NCI-H1436 treated with DMSO at 0.1 percent for 48 hours (cell line): ENCODE data around the gene APLF.
"Not testable (repeated sequence)": the region's sequence is repeated elsewhere in the genome, so short reads cannot be mapped to it uniquely, and the experiment has no call there.

Experiments
- DNase-seq: peaks from one replicate; lab custom pipeline; 2025; lab: John Stamatoyannopoulos, UW

The APLF gene

DNA sequence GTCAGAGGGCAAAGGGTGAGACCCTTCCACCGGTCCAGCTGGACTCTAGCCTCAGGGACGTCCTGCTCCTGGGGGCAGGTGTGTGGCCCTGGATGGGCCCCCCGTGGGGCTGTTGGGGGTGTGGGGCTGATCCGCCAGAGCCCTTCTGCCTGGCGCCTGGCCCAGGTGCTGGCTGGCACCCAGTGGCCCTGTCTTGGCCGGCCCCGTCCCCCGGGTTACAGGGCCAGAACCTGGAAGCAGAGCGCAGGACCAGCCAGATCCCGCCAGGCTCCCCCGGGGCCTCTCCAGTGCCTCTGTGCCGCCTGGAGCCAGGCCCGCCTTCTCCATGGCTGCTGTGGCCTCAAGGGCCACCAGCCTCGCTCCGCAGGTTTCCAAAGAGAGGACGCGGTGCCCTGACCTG, 62.3 kb downstream of the APLF start:
- not testable (repeated sequence) for DNase-seq

DNA sequence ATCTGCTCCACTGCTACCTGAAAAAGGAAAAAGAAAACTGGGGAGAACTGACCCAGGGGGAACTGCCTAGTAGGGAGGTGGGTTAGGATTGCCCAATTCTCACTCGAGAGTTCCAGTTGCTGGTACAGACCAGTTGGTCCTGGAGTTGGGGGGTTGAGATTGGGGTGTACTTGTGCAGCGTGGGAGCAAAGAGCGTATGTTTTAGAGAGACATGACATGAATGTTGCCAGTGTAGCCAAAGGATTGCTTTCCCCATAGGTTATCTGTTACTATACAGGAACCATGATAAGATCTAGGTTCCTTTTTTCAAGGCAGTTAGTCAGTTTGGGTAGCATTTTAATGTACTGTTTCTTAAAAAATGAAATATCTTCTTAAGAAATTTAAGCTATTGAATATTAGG, 68.6 kb downstream of the APLF start:
- no peak for DNase-seq

DNA sequence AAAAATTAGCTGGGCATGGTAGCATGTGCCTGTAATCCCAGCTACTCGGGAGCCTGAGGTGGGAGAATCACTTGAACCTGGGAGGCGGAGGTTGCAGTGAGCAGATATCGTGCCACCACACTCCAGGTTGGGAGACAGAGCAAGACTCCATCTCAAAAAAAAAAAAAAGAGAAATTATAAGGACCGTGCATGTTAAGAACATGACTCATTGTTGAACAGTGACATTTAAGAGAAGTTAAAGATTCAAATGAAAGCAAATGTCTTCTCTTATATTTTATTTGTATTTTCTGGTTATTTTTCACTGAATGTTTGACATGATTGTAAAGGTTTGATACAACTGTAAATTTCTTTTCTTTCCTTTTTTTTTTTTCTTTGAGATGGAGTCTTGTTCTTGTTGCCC, 69.6 kb downstream of the APLF start:
- DNase-seq: no peak

DNA sequence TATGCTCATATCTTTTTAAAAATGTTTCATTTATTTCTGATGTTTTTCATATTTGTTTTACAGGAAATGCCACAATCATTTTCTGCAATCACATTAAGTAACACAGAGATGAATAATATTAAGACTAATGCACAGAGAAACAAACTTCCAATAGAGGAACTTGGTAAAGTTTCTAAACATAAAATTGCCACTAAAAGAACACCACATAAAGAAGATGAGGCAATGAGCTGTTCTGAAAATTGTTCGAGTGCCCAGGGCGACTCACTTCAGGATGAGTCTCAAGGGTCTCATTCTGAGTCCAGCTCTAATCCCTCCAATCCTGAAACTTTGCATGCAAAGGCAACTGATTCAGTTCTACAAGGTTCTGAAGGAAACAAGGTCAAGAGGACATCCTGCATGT, 70.4 kb downstream of the APLF start:
- no peak for DNase-seq

DNA sequence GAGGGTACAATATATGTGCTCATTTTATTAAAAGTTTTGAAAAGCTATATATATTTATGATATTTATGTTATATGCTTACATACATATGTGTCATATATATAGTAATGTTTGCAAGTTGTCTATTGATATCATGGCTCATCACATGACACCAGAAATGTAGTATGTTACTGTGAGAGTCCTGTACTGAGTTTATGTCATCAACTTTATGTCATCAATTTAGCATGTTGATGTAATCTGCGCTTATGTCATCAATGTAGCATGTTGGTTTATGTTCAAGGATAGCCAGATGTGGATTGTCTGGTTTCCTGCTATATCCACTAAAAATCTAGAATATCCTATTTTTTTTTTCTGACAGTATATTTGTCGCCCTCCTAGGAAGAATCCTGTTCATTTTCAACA, 77.4 kb downstream of the APLF start:
- DNase-seq: no peak

DNA sequence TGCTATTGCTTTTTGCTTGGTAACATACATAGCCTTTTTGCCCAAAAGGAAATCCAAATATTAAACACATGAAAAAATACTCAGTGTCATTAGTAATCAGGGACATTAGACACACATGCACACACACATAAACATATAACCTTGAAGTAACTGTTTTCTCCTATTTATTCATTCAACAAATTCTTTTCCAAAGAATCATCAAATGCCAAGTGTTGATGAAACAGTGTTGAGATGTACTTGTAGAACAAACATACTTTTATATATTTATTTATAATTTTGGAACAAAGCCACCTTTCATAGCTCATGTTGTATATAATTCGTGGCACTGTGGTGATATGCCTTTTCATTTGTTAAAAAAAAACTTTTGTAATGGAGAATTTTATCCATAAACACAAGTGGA, 81.0 kb downstream of the APLF start:
- no peak for DNase-seq

DNA sequence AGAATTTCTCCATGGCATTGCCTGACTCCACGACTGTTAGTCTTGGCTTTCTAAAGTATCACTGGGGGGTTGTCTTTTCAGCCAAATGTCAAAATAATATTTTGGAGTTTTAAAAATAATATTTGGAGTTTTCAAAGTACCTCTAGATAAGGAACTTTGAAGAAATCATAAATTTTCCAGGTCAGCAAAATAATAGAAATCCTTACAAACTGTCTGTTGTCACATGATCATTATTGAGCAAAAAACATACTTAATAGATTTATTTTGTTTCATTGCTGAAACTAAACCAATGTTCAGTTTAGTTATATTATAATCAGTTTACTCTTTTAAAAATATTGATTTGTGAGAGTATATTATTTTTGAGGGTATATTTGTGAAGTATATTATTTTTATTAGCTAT, 85.7 kb downstream of the APLF start:
- no peak for DNase-seq

DNA sequence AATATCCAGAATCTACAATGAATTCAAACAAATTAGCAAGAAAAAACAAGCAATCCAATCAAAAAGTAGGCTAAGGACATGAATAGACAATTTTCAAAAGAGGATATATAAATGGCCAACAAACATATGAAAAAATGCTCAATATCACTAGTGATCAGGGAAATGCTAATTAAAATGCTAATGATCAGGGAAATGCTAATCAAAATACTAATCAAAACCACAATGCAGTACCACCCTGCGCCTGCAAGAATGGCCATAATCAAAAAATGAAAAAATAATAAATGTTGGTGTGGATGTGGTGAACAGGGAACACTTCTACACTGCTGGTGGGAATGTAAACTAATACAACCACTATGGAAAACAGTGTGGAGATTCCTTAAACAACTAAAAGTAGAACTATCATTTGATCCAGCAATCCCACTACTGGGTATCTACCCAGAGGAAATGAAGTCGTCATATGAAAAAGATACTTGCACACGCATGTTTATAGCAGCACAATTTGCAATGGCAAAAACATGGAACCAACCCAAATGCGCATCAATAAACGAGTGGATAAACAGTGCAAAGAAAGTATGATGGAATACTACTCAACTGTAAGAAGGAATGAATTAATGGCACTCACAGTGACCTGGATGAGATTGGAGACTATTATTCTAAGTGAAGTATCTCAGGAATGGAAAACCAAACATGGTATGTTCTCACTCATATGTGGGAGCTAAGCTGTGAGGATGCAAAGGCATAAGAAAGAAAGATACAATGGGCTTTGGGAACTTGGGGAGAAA, 88.2 kb downstream of the APLF start:
- DNase-seq: not testable (repeated sequence)

DNA sequence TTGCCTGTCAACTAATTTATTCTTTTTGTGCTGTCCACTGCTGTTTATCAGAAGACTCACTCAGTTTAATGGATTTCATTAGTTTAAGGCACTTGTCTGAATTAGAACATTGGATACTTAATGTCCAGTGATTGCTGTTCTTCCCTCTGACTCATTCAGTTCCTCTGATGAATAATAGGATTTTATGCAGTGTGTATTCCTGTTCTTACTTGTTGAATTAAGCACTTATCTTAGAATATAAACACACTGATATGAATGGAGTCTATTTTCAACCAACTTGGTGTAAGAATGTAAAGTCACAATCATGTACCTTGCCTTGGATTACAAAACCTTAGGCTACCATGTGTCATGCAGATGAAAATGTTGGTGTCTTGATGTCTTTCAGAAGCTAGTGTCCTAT, 89.0 kb downstream of the APLF start:
- DNase-seq: no peak

DNA sequence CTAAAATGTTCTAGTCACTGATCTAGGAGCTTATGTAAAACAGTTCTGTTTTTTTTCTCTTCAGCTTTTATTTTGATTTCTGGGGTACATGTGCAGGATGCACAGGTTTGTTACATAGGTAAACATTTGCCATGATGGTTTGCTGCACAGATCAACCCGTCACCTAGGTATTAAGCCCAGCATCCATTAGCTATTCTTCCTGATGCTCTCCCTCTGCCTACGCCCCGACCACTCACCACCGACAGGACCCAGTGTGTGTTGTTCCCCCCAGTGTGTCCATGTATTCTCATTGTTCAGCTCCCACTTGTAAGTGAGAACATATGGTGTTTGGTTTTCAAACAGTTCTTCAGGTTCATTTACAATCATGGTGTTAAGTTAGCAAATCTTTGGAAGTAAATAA, 91.2 kb downstream of the APLF start:
- DNase-seq: no peak

DNA sequence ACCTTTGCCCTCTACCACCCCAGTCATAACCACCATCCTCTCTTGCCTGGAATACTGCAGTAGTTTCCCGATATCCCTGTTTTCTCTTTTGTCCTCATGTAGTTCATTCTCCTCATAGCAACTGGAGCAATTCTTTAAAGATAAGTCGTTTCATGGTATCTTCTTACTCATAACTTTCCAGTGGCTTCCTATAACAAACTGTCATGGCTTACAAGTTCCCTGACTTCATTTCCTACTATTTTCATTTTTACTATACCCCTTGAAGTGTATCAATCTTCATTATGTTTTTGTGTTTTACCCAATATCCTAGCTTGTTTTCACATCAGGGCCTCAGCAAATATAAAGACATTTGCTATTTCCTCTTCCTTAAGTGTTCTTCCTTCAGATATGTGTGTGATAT, 92.3 kb downstream of the APLF start:
- DNase-seq: no peak

DNA sequence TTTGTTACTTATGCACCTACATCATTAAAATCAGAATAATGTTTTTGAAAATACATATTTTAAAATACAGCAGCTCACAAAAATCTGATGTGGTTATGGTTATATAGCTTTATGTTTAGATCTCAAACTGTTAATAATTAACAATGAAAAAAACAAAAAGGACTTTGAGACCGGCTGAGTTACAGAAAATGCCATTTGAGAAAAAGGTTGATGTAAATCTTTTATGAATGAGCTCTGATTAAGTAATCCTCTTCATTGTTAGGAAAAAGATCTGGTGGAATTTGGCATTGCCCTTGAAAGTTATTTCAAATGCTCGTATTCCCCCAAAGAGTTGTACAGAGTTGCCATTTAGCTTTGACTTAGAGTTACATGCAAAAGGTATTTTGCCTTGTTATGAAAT, 93.2 kb downstream of the APLF start:
- no peak for DNase-seq

DNA sequence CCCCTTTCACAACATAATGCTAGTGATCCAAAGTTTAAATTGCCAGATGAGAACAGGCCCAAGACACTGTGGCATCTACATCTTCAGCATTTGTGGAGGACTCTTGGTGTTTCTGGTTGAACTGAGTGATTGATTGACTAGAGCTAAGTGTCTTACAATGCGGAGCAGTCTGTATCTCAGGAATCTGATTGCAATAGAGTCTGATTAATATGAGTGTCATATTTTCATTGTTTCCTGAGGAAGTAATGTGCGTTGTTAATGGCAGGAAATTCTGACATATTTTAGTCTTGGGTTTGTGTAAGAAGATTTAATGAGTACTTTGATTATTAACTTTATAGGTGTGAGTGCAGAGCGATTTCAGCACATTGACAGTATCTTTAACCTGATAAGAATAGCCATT, 94.0 kb downstream of the APLF start:
- DNase-seq: no peak

DNA sequence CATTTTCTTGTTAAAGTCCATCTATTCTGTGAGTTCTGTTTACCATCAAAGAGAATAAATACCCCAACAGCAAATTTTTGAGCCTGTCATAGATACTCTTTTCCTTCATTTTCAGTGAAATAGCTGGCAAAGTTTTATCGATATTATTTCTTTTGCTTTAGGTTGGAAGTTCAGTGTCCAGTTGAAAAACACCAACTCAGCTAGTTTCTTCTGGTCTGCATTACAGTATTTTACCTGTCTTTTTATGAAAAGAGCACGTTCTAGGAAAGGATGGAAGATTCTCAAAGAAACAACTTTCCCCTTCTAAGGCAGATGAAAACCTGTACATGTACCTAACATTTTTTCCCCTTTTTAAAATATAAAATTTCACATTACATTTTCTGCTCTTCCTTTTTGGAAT, 95.5 kb downstream of the APLF start:
- no peak for DNase-seq

DNA sequence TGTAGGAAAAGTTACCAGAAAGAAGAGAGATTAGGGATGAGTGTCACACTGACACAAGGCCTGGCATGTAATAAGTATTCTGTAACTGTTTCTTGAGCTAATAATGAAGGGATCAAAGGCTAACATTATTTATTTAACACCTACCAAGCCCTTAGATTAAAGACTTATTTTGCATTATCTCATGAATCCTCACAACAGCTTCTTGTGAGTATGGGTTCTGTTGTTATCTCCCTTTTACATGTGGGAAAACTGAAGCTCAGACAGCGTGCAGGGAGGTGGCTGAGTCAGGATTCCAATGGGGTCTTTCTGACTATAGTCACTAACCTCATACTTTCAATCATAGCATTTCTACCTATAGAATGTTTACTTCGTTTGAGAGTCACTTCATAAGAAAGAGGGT, 97.0 kb downstream of the APLF start:
- no peak for DNase-seq

DNA sequence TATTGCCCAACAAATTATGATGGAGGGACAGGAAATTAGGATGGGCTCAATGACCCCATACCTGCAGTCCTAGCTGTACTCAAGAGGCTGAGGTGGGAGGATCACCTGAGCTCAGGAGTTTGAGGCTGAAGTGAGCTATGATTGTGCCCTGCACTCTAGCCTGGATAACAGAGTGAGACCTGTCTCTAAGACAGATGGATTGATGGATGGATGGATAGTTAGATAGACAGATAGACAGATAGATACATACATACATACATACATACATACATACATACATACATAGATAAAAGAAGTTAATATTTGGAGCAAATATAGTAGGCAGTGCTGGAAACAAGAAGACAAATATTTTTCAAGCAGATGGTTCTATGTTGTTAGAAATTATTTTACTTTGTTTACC, 97.9 kb downstream of the APLF start:
- no peak for DNase-seq

DNA sequence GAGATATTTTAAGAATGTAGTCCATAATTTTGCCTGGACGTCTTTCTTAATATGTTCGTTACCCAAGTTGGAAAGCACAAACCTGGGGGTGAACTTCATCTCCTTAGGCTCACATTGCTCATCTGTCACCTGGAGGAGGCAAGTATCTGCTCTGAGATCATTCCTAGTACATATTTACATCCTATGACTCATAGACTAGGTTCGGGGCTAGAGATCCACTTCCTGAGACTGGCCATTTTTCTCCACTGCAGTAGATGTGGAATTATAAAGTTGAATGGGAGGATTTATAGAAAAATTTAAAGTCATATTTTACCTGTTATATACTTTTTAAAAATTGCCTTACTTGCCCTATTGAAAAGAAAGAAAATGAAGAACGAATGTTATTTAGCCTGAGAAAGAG, 98.5 kb downstream of the APLF start:
- no peak for DNase-seq

DNA sequence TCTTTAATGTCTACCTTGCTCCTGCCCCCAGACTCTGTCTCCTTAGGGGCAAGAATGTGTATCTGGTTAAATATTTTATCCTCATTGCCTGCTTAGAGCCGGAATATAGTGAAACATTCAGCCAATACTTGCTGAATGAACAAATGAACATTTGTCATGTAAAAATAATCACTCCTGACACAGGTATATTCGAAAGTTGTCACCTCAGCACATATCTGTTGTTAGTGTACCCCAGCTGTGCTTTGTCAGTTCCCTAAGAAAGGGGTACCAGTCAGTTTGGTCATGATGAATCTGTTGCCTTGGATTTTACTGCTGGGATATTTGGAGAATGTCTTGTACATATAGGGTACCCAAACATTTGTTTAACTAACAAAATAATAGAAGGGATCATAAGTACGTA, 99.0 kb downstream of the APLF start:
- DNase-seq: no peak

DNA sequence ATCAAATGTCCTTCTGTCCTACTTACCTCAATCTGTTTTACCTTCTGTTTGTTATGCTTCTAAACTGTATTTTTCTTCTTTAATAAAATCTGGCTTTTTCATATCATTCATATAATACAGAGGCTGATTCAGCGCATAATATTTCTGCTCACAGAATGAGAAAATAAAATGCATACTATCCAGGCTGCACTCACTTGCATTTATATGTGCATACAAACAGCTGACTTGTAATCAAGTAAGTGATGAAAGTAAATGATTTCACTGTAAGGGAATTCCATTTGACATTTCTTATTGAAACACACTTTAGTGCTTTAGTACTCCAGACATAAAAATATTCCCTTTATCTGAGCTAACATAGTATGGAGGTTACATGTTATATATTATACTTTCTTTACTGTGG, 100.7 kb downstream of the APLF start:
- DNase-seq: no peak

DNA sequence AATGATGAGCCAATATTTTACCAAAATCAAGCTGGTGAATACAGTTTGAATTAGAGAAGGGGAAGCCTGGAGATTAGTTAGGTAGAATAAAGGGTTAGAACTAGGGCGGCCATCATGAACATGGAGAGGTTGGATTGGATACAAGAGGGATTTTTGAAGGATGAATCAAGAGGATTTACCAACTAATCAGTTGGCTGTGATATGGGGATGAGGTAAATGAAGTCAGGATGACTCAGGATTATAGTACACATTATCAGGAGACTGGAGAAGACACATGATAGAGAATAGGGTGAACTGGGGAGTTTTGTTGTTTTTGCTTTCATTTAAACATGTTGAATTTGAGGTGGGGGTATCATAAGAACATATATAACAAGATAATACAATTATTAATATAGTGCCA, 102.2 kb downstream of the APLF start:
- no peak for DNase-seq

DNA sequence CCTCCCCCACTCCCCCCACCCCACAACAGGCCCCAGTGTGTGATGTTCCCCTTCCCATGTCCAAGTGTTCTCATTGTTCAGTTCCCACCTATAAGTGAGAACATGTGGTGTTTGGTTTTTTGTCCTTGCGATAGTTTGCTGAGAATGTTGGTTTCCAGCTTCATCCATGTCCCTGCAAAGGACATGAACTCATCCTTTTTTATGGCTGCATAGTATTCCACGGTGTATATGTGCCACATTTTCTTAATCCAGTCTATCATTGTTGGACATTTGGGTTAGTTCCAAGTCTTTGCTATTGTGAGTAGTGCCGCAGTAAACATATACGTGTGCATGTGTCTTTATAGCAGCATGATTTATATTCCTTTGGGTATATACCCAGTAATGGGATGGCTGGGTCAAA, 103.0 kb downstream of the APLF start:
- not testable (repeated sequence) for DNase-seq

DNA sequence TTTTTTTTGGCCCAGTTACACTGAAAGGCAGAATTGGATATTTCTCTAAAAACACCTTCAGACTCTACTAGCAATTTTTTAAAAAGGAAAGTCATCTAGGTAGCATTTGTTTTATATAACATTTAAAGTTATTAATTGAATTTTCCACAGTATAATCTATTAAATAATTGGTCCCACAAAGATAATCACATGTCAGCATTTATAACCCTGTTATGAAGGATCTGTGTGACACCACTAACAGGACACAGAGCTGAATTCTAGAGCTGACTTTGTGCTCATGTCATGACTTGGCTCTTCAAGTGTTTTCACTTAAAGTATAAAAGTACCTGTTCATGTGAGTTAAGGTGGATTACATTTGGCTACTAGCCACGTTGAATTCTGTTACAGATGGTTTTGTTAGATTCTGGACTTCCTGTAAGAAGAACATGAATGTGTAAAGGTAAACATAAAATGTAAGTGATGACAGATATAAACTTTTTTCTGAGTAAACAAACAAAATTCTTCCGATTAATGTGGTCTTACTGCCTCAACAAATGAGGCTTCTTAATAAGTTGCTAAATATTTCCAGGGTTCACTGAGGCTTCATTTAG, 106.9 kb downstream of the APLF start:
- DNase-seq: no peak

DNA sequence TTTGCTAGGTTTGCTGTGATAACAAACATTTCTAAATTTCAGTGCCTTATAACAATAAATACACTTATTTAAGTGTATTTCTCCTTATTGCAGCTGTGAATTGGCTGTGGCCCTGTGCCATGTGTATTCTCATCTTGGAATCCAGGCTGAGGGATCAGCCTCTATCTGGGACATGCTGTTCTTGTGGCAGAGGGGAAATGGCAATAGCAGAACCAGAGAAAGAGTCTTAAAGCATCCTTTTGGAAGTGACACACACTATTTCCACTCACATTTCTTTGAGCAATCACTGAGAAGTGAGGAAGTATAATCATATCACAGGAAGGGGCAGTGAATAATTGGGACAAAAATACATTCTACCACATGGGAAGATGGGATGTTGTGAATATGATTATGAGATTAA, 109.8 kb downstream of the APLF start:
- DNase-seq: no peak

DNA sequence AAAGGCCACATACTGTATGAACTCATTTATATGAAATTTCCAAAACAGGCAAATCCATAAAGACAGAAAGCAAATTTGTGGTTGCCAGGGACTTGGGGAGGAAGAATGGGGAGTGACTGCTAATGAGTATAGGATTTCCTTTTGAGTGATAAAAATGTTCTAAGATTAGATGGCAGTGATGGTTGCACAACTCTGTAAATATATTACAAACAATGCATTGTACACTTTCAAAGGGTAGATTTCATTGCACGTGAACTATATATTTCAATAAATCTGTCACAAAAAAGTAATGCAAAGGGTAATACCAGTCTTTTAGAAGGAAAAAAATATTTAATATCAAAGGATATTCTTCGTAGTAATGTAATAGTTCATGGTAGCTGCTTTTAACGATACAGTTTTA, 112.3 kb downstream of the APLF start:
- no peak for DNase-seq
